Measurements from ENCODE around the gene FRY. TPM values are rescaled to one million over a fixed set of nuclear protein-coding genes. Genes with fewer than 3 reads are reported as not detected.
A peak's percentile ranks its signal among the peaks of the same experiment; 100 is the strongest.

Gene FRY
- total RNA-seq, 5 donors from 2014 or later (not counting 1 experiment from before 2014, with no cell fraction given) = 11.5 to 35.3 (median 15.2) TPM

GRCh38 chr13:32045982-32046785 lies 14.6 kb downstream of the FRY start:
- WGBS (ENCODE audit: insufficient coverage) = 60% methylated on average over 1 of the region's 4 CpGs
- peaks cover 3% of the 10 kb centered on the region for H3K36me3 Mint-ChIP-seq
- POLR2A ChIA-PET = no interaction called here
- no peaks in the 10 kb centered on the region for H3K27me3 Mint-ChIP-seq
- H3K27me3 ChIP-seq (replicated peaks in 1 of 2; ENCODE audit: control insufficient read depth in 2 of 2, extremely low read depth in 1 of 2, insufficient read depth in 2 of 2, low read length in 1 of 2) = no peaks in the 10 kb centered on the region
- no peak overlapping the region for H3K27ac ChIP-seq (ENCODE audit: low read length)
- H3K36me3 ChIP-seq (ENCODE audit: control insufficient read depth in 2 of 2, extremely low read depth in 1 of 2, insufficient read depth in 1 of 2, low read length in 1 of 2) = no peaks in the 10 kb centered on the region
- peak overlapping the region; percentile 29 to 81 for H3K27ac Mint-ChIP-seq
- peaks cover 39 to 70% (median 51%) of the 10 kb centered on the region in 3 donors for H3K4me1 Mint-ChIP-seq
- peak overlapping the region in 2 of 3 donors; percentile 18 to 61 for H3K4me3 Mint-ChIP-seq
- peaks cover 4 to 46% of the 10 kb centered on the region in 2 experiments for H3K4me1 ChIP-seq (ENCODE audit: control insufficient read depth in 1 of 2, extremely low read depth in 1 of 2, insufficient read depth in 2 of 2, low read length in 2 of 2)
- peaks cover 0 to 4% (median 0%) of the 10 kb centered on the region in 3 donors for H3K9me3 Mint-ChIP-seq
- DNase-seq = peak in 2 of 35 experiments; percentile 25 to 31
- H3K4me3 ChIP-seq (ENCODE audit: control insufficient read depth in 1 of 2, extremely low read depth in 1 of 2, low read length in 1 of 2) = no peak overlapping the region
- ATAC-seq (replicated peaks in 1 of 4) = peak; percentile 44 to 88 (median 70)
- CTCF ChIA-PET = interaction anchor here in 1 of 2 donors (0.6 kb wide), 1 partner anchor 159 kb away, joined by 3 read pairs; no protein-coding TSS in a partner anchor
- H3K9me3 ChIP-seq = no peaks in the 10 kb centered on the region

- Histone ChIP-seq H3K9me3 (no peaks in the 10 kb centered on the region), H3K27ac (ENCODE audit: low read length) (no peak overlapping the region), H3K27me3 (replicated peaks in 1 of 2; ENCODE audit: control insufficient read depth in 2 of 2, extremely low read depth in 1 of 2, insufficient read depth in 2 of 2, low read length in 1 of 2) (no peaks in the 10 kb centered on the region), H3K4me3 (ENCODE audit: control insufficient read depth in 1 of 2, extremely low read depth in 1 of 2, low read length in 1 of 2) (no peak overlapping the region), H3K36me3 (ENCODE audit: control insufficient read depth in 2 of 2, extremely low read depth in 1 of 2, insufficient read depth in 1 of 2, low read length in 1 of 2) (no peaks in the 10 kb centered on the region), H3K4me1 (ENCODE audit: control insufficient read depth in 1 of 2, extremely low read depth in 1 of 2, insufficient read depth in 2 of 2, low read length in 2 of 2) (peaks cover 4 to 43% of the 10 kb centered on the region in 2 experiments)
- DNase-seq (no peak), ATAC-seq (replicated peaks in 1 of 4) (no peak)
- peaks cover 0 to 4% (median 0%) of the 10 kb centered on the region in 3 donors for H3K9me3 Mint-ChIP-seq
- POLR2A ChIA-PET = no interaction called here
- no peaks in the 10 kb centered on the region for H3K27me3 Mint-ChIP-seq
- peak overlapping the region in 1 of 3 donors; percentile 61 for H3K4me3 Mint-ChIP-seq
- H3K36me3 Mint-ChIP-seq = peaks cover 3% of the 10 kb centered on the region
- CTCF ChIA-PET = no interaction called here
- H3K4me1 Mint-ChIP-seq = peaks cover 32 to 71% (median 44%) of the 10 kb centered on the region in 3 donors
- H3K27ac Mint-ChIP-seq = no peak overlapping the region
Observed at GRCh38 chr13:32047088-32047487, 15.5 kb downstream of the FRY start.

GRCh38 chr13:32047793-32048192 lies 16.2 kb downstream of the FRY start:
- peaks cover 2% of the 10 kb centered on the region for H3K36me3 Mint-ChIP-seq
- ATAC-seq (replicated peaks in 1 of 4) = peak in 1 of 4 experiments; percentile 50
- peaks cover 0 to 2% (median 0%) of the 10 kb centered on the region in 3 donors for H3K9me3 Mint-ChIP-seq
- Histone ChIP-seq H3K27me3 (replicated peaks in 1 of 2; ENCODE audit: control insufficient read depth in 2 of 2, extremely low read depth in 1 of 2, insufficient read depth in 2 of 2, low read length in 1 of 2) (no peaks in the 10 kb centered on the region), H3K9me3 (no peaks in the 10 kb centered on the region), H3K4me3 (ENCODE audit: control insufficient read depth in 1 of 2, extremely low read depth in 1 of 2, low read length in 1 of 2) (no peak overlapping the region), H3K36me3 (ENCODE audit: control insufficient read depth in 2 of 2, extremely low read depth in 1 of 2, insufficient read depth in 1 of 2, low read length in 1 of 2) (no peaks in the 10 kb centered on the region), H3K4me1 (ENCODE audit: control insufficient read depth in 1 of 2, extremely low read depth in 1 of 2, insufficient read depth in 2 of 2, low read length in 2 of 2) (peaks cover 4 to 37% of the 10 kb centered on the region in 2 experiments), H3K27ac (ENCODE audit: low read length) (no peak overlapping the region)
- H3K27ac Mint-ChIP-seq = peak overlapping the region; percentile 13 to 36
- CTCF ChIA-PET = no interaction called here
- whole genome bisulfite sequencing (ENCODE audit: insufficient coverage) = 86% methylated on average over 2 of the region's 5 CpGs
- H3K4me1 Mint-ChIP-seq = peaks cover 26 to 64% (median 38%) of the 10 kb centered on the region in 3 donors
- H3K27me3 Mint-ChIP-seq = no peaks in the 10 kb centered on the region
- no peak for DNase-seq
- peak overlapping the region in 1 of 3 donors; percentile 64 for H3K4me3 Mint-ChIP-seq
- POLR2A ChIA-PET = interaction anchor here in 1 of 2 donors (0.6 kb wide), 1 partner anchor 222 kb away, joined by 5 read pairs; no protein-coding TSS in a partner anchor

GRCh38 chr13:32048816-32049215 lies 17.2 kb downstream of the FRY start:
- ATAC-seq (replicated peaks in 1 of 4) (no peak), DNase-seq (no peak)
- Histone ChIP-seq H3K4me1 (ENCODE audit: control insufficient read depth in 1 of 2, extremely low read depth in 1 of 2, insufficient read depth in 2 of 2, low read length in 2 of 2) (peaks cover 4 to 34% of the 10 kb centered on the region in 2 experiments), H3K4me3 (ENCODE audit: control insufficient read depth in 1 of 2, extremely low read depth in 1 of 2, low read length in 1 of 2) (no peak overlapping the region), H3K9me3 (no peaks in the 10 kb centered on the region), H3K27ac (ENCODE audit: low read length) (no peak overlapping the region), H3K27me3 (replicated peaks in 1 of 2; ENCODE audit: control insufficient read depth in 2 of 2, extremely low read depth in 1 of 2, insufficient read depth in 2 of 2, low read length in 1 of 2) (no peaks in the 10 kb centered on the region), H3K36me3 (ENCODE audit: control insufficient read depth in 2 of 2, extremely low read depth in 1 of 2, insufficient read depth in 1 of 2, low read length in 1 of 2) (no peaks in the 10 kb centered on the region)
- Mint-ChIP-seq H3K36me3 (no peaks in the 10 kb centered on the region), H3K4me1 (peaks cover 28 to 57% (median 37%) of the 10 kb centered on the region in 3 donors), H3K4me3 (no peak overlapping the region), H3K9me3 (no peaks in the 10 kb centered on the region), H3K27ac (no peak overlapping the region), H3K27me3 (no peaks in the 10 kb centered on the region)
- ChIA-PET POLR2A (no interaction called here), CTCF (no interaction called here)

GRCh38 chr13:32051156-32051555 lies 19.6 kb downstream of the FRY start:
- Histone ChIP-seq H3K4me3 (ENCODE audit: control insufficient read depth in 1 of 2, extremely low read depth in 1 of 2, low read length in 1 of 2) (no peak overlapping the region), H3K9me3 (no peaks in the 10 kb centered on the region), H3K4me1 (ENCODE audit: control insufficient read depth in 1 of 2, extremely low read depth in 1 of 2, insufficient read depth in 2 of 2, low read length in 2 of 2) (peaks cover 4 to 32% of the 10 kb centered on the region in 2 experiments), H3K27me3 (replicated peaks in 1 of 2; ENCODE audit: control insufficient read depth in 2 of 2, extremely low read depth in 1 of 2, insufficient read depth in 2 of 2, low read length in 1 of 2) (no peaks in the 10 kb centered on the region), H3K27ac (ENCODE audit: low read length) (no peak overlapping the region), H3K36me3 (ENCODE audit: control insufficient read depth in 2 of 2, extremely low read depth in 1 of 2, insufficient read depth in 1 of 2, low read length in 1 of 2) (no peaks in the 10 kb centered on the region)
- Mint-ChIP-seq H3K27me3 (no peaks in the 10 kb centered on the region), H3K36me3 (no peaks in the 10 kb centered on the region), H3K4me1 (peaks cover 27 to 47% (median 32%) of the 10 kb centered on the region in 3 donors), H3K4me3 (no peak overlapping the region), H3K9me3 (no peaks in the 10 kb centered on the region), H3K27ac (no peak overlapping the region)
- no peak for DNase-seq
- 73% methylated on average over 1 of the region's 4 CpGs for WGBS (ENCODE audit: insufficient coverage)
- POLR2A ChIA-PET = no interaction called here
- ATAC-seq (replicated peaks in 1 of 4) = no peak
- CTCF ChIA-PET = interaction anchor here in 1 of 2 donors (0.6 kb wide), 1 partner anchor 21 kb away, joined by 3 read pairs; no protein-coding TSS in a partner anchor

- H3K27me3 Mint-ChIP-seq = no peaks in the 10 kb centered on the region
- ChIA-PET POLR2A (no interaction called here), CTCF (no interaction called here)
- Histone ChIP-seq H3K27me3 (replicated peaks in 1 of 2; ENCODE audit: control insufficient read depth in 2 of 2, extremely low read depth in 1 of 2, insufficient read depth in 2 of 2, low read length in 1 of 2) (no peaks in the 10 kb centered on the region), H3K4me1 (ENCODE audit: control insufficient read depth in 1 of 2, extremely low read depth in 1 of 2, insufficient read depth in 2 of 2, low read length in 2 of 2) (peaks cover 0 to 13% of the 10 kb centered on the region in 2 experiments), H3K27ac (ENCODE audit: low read length) (no peak overlapping the region), H3K36me3 (ENCODE audit: control insufficient read depth in 2 of 2, extremely low read depth in 1 of 2, insufficient read depth in 1 of 2, low read length in 1 of 2) (no peaks in the 10 kb centered on the region), H3K4me3 (ENCODE audit: control insufficient read depth in 1 of 2, extremely low read depth in 1 of 2, low read length in 1 of 2) (no peak overlapping the region), H3K9me3 (no peaks in the 10 kb centered on the region)
- H3K36me3 Mint-ChIP-seq = no peaks in the 10 kb centered on the region
- H3K4me3 Mint-ChIP-seq = no peak overlapping the region
- H3K27ac Mint-ChIP-seq = no peak overlapping the region
- DNase-seq (no peak), ATAC-seq (replicated peaks in 1 of 4) (no peak)
- peaks cover 14 to 18% (median 15%) of the 10 kb centered on the region in 3 donors for H3K4me1 Mint-ChIP-seq
- no peaks in the 10 kb centered on the region for H3K9me3 Mint-ChIP-seq
Observed at GRCh38 chr13:32056316-32056715, 24.7 kb downstream of the FRY start.
